AG20443 (cell line): ENCODE data around the gene API5.
"Not testable (repeated sequence)": the region's sequence is repeated elsewhere in the genome, so short reads cannot be mapped to it uniquely, and the experiment has no call there.

Source experiments
- DNase-seq: peaks from one replicate; pipeline ENCODE4 v3.0.0; 2012; ENCODE audit warnings: low spot score, mixed read lengths

API5 gene

GRCh38 chr11:43311791-43312607, at the start of gene API5:
API5 (plus strand) TSS chr11:43311996; CDS start chr11:43312128, 132 bp downstream.
- DNase-seq = peak; percentile 94

GRCh38 chr11:43267856-43268580, 43.8 kb upstream of the API5 start:
- no peak for DNase-seq

- no peak for DNase-seq
These were observed 43.0 kb upstream of the API5 start for GRCh38 chr11:43268786-43269185.

GRCh38 chr11:43269254-43269918, 42.4 kb upstream of the API5 start:
- DNase-seq = no peak

DNA sequence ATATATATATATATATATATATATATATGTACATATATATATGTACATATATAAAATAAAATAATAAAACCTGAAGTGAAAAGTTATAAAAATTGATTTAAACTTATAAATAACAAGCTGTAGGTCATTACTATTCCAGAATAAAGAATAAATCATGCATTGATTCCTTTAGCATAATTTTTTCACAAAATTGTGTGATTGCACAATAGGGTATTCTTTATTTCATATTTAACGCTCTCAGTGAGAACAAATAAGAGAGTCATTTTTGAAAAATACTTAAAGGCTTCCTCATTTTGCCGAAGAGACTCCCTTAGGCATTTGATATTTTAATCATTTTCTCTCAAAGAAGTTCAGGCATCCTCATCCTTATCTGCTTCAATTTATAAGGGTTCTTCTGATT, 41.3 kb upstream of the API5 start:
- no peak for DNase-seq

DNA sequence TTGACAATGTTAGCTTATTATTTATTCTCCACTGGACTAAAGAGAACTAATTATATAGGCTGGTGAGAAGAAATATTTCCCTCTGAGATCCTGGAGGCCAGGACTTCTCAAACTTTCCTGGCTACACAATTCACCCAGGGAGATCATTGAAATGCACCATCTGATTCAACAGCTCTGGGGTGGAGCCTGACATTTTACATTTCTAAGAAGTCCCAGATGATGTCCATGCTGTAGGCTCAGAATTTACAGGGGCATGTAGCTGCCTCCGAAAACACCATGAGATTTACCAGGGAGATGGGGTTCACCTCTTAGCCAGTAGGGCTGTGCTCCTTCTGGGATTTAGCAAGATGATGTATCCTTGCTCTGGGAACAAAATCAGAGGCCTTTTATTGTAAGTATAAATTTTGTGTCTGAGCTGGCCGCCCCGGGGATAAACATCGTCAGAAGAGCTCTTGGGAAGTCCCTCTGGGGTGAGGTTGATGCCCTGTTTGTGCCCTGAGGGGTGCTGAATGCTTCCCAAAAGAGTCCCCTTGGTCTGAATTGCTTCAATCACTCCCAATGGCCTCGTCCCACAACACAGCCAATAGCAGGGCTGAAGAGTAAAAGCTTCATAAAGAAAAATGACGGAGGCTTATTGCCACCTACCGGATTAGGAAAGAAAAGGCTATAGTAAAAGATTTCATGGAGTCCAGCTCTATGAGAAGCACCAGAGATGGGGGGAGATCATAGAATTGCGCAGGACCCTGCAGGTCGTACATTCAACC, 33.4 kb upstream of the API5 start:
- DNase-seq = peak; percentile 52

- peak; percentile 70 for DNase-seq
These were observed 29.0 kb upstream of the API5 start for GRCh38 chr11:43282607-43283440.

- DNase-seq = no peak
These were observed 26.0 kb upstream of the API5 start for GRCh38 chr11:43285826-43286225.

DNA sequence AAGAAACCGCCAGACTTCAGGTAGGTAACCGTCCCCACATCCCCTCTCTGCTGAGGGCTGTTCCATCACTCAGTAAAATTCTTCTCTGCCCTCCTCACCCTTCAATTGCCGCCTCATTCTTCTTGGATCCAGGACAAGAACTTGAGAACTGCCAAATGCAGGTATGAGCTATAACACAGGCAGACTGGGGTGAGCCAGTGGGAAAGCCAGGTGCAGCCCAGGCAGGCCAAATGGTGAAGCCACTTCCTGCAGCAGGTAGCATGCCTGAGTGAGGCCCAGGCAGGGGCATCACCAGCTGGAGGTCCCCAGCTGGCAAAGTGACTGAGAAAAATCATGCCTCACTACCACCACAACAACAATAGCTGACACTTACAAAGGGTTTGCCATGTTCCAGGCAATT, 22.4 kb upstream of the API5 start:
- DNase-seq = no peak

DNA sequence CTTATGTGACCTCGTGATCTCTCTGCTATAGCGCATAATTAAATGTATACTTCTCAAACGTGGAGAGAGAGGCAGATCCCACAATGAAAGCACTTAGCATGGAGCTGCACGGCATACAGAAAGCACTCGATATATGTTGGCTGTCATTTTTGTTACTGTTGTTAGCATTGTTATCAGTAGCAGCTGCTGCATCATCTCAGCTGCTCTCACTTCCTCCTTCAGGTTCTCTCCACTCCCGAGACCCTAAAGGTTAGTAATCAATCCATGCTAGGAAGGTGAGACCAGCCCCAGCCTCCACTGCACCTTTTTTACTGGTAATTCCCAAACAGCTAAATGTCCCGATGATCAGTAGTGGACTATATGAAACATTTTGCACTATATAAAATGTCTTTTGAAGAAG, 13.4 kb upstream of the API5 start:
- DNase-seq = no peak

GRCh38 chr11:43315966-43316365, 4.2 kb downstream of the API5 start:
- DNase-seq = no peak

DNA sequence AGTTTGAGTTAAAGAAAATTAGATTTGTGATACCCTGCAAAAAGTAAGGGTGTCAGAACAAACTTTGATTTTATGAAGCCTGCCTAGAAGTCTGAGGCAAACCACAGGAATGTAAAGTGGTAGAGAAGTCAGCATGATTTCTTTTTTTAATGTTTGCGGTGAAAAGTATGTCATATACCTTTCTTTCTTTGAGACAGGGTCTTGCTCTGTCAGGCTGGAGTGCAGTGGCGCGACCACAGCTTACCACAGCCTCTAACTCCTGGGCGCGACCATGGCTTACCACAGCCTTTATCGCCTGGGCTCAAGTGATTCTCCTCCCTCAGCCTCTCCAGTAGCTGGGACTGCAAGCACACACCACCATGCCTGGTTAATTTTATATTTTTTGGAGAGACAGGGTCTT, 4.7 kb downstream of the API5 start:
- DNase-seq = no peak

GRCh38 chr11:43327987-43328386, 16.2 kb downstream of the API5 start:
- peak; percentile 10 for DNase-seq

DNA sequence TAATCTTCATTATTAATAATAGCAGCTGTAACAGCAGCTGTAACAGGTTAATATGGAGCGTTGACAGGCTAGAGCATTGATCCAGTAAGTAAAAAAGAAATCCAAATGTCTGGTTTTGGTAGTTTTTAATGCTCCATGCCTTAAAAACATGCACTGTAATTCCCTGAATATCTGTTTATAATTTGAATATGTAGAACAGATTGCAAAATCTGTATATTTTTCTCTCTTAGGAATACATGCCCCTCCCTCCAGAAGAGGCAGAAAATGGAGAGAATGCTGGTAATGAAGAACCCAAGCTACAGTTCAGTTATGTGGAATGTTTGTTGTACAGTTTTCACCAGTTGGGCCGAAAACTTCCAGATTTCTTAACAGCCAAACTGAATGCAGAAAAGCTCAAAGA, 16.7 kb downstream of the API5 start:
- no peak for DNase-seq

- no peak for DNase-seq
These were observed 29.4 kb downstream of the API5 start for GRCh38 chr11:43341159-43341558.

- not testable (repeated sequence) for DNase-seq
These were observed 39.6 kb downstream of the API5 start for GRCh38 chr11:43351426-43351825.

GRCh38 chr11:43354311-43354710, 42.5 kb downstream of the API5 start:
- no peak for DNase-seq

- DNase-seq = no peak
These were observed 44.5 kb downstream of the API5 start for GRCh38 chr11:43356336-43356735.

- DNase-seq = peak; percentile 14
These were observed 46.5 kb downstream of the API5 start for GRCh38 chr11:43358279-43358800.

DNA sequence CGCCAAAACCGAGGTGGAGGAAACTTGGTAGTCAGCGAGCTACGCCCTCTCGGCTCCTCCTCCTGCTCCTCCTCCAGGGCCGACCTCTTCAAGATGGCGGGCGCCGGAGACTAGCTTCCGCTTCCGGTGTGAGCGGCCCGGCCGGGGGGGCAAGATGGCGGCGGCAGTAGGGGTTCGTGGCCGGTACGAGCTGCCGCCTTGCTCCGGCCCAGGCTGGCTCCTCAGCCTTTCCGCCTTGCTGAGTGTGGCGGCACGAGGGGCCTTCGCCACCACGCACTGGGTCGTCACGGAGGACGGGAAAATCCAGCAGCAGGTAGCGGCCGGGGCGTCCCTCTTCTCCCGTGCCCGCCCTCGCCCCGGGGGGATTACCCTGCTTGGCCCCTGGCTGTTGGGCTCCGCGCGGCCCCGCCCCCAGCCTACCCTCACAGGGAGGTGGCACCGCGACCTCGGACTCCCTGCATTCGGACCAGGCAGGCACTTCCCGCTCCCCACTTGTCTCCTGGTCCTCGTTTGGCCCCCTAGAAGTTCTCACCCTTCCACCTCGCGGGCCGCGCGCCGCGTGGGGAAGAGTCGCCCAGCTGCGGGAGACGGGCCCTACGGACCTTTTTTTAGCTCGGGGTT, 47.1 kb downstream of the API5 start, which contains the start of gene TTC17:
Gene TTC17 (plus strand): TSS at position 120 of the 621 bp plus-strand sequence. CDS start 35 bp downstream, at position 155.
- peak; percentile 98 for DNase-seq
